ENCODE results near the gene KLB. TPM values are rescaled to one million over a fixed set of nuclear protein-coding genes. Genes with fewer than 3 reads are reported as not detected.
"Not testable (repeated sequence)": the region's sequence is repeated elsewhere in the genome, so short reads cannot be mapped to it uniquely, and the experiment has no call there.

Gene KLB
- total RNA-seq: under 1 TPM in 1 of 2 donors, not detected in 1; 0.09 TPM
- not detected for polyA plus RNA-seq (2013, experiment 1 of 2)
- not detected for polyA plus RNA-seq (2013, experiment 2 of 2)
- long read RNA-seq, experiment 1: 0 reads
- long read RNA-seq, experiment 2: 0 reads
- long read RNA-seq, experiment 3, partial matches to known transcripts: 3 of 3 reads
- long read RNA-seq, experiment 3, other reads (novel, unspliced or antisense): 0 of 3 reads
- long read RNA-seq, experiment 4, partial matches to known transcripts: 2 of 2 reads
- long read RNA-seq, experiment 4, other reads (novel, unspliced or antisense): 0 of 2 reads

DNA sequence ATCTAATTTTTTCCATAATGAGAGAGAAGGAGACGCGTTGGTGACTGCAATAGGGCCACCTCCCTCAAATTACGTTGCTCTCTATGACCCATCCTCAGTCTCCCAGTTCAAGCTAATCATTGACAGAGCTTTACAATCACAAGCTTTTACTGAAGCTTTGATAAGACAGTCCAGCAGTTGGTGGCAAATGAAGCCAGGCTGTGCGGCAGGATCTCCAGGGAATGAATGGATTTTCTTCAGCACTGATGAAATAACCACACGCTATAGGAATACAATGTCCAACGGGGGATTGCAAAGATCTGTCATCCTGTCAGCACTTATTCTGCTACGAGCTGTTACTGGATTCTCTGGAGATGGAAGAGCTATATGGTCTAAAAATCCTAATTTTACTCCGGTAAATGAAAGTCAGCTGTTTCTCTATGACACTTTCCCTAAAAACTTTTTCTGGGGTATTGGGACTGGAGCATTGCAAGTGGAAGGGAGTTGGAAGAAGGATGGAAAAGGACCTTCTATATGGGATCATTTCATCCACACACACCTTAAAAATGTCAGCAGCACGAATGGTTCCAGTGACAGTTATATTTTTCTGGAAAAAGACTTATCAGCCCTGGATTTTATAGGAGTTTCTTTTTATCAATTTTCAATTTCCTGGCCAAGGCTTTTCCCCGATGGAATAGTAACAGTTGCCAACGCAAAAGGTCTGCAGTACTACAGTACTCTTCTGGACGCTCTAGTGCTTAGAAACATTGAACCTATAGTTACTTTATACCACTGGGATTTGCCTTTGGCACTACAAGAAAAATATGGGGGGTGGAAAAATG is at the start of gene KLB:
TSS of gene KLB (plus strand) at position 168 of the 821 bp plus-strand sequence. CDS start at position 188, 20 bp downstream.
- no peak within 1 kb of the TSS for H3K4me3 ChIP-seq (ENCODE audit: low read length)
- H3K9me3 ChIP-seq (ENCODE audit: control insufficient read depth, low read length): no peaks in the 10 kb centered on the region
- TF ChIP-seq, protein P1, sequence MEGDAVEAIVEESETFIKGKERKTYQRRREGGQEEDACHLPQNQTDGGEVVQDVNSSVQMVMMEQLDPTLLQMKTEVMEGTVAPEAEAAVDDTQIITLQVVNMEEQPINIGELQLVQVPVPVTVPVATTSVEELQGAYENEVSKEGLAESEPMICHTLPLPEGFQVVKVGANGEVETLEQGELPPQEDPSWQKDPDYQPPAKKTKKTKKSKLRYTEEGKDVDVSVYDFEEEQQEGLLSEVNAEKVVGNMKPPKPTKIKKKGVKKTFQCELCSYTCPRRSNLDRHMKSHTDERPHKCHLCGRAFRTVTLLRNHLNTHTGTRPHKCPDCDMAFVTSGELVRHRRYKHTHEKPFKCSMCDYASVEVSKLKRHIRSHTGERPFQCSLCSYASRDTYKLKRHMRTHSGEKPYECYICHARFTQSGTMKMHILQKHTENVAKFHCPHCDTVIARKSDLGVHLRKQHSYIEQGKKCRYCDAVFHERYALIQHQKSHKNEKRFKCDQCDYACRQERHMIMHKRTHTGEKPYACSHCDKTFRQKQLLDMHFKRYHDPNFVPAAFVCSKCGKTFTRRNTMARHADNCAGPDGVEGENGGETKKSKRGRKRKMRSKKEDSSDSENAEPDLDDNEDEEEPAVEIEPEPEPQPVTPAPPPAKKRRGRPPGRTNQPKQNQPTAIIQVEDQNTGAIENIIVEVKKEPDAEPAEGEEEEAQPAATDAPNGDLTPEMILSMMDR (conservative IDR thresholded peaks at IDR 0.05): no peak

DNA sequence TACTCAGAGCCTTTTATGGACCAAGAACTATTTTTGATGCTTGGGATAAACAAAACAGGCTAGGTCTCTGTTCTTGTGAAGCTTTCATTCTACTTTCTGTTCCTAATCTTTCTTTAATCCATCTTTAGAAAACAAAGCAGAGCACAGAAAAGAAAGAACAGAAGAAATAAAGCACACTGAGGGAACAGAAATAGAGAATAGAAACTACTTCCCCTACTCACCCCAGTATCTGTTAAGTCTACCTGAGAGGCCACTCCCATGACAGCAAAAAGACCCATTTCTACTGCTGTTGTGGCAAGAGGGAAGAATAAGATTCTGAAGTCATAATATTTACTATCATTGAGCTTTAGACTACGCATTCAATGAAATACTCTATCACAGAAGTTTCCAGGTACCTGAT is 49.7 kb upstream of the KLB start:
- no peak overlapping the region for H3K9ac ChIP-seq (ENCODE audit: extremely low read depth, low read length, poor library complexity, severe bottlenecking)
- Mint-ChIP-seq H3K27me3 (ENCODE audit: insufficient read depth) (no peaks in the 10 kb centered on the region), H3K27ac (no peak overlapping the region), H3K4me1 (no peaks in the 10 kb centered on the region), H3K36me3 (ENCODE audit: low read depth) (peaks cover 12% of the 10 kb centered on the region), H3K9me3 (no peaks in the 10 kb centered on the region), H3K4me3 (no peak overlapping the region)
- WGBS, 2 experiments (ENCODE audit: insufficient coverage in 1 of 2, insufficient read length in 1 of 2): 100% methylated on average over 1 of the region's 1 CpG; no CpG with 5 or more reads in 1 of the 2 experiments
- H3K27ac ChIP-seq (ENCODE audit: low read depth, low read length): no peak overlapping the region
- no peak for DNase-seq
- no peaks in the 10 kb centered on the region for H3K9me3 ChIP-seq (ENCODE audit: control insufficient read depth, low read length)
- H3K4me1 ChIP-seq (ENCODE audit: control insufficient read depth, insufficient read depth, low read length): no peaks in the 10 kb centered on the region
- H3K4me3 ChIP-seq (ENCODE audit: low read length): no peak overlapping the region
- no peaks in the 10 kb centered on the region for H3K27me3 ChIP-seq (ENCODE audit: control insufficient read depth, insufficient read depth, low read length, poor library complexity, severe bottlenecking)
- TF ChIP-seq, protein P1 (conservative IDR thresholded peaks at IDR 0.05): no peak
- peaks cover 5% of the 10 kb centered on the region for H3K36me3 ChIP-seq (ENCODE audit: control insufficient read depth, insufficient read depth, low read length)

More for the DNA sequence above, at the start of gene KLB:
- 82 to 87% methylated on average over 10 to 12 of the region's 12 CpGs for WGBS, 2 experiments (ENCODE audit: insufficient coverage in 1 of 2, insufficient read length in 1 of 2)
- H3K4me1 ChIP-seq (ENCODE audit: control insufficient read depth, insufficient read depth, low read length): no peaks in the 10 kb centered on the region
- H3K4me1 Mint-ChIP-seq: peaks cover 6% of the 10 kb centered on the region
- DNase-seq: no peak
- H3K36me3 Mint-ChIP-seq (ENCODE audit: low read depth): no peaks in the 10 kb centered on the region
- no peaks in the 10 kb centered on the region for H3K36me3 ChIP-seq (ENCODE audit: control insufficient read depth, insufficient read depth, low read length)
- no peak within 1 kb of the TSS for H3K27ac Mint-ChIP-seq
- no peak within 1 kb of the TSS for H3K27ac ChIP-seq (ENCODE audit: low read depth, low read length)
- no peaks in the 10 kb centered on the region for H3K27me3 ChIP-seq (ENCODE audit: control insufficient read depth, insufficient read depth, low read length, poor library complexity, severe bottlenecking)
- no peaks in the 10 kb centered on the region for H3K27me3 Mint-ChIP-seq (ENCODE audit: insufficient read depth)
- H3K4me3 Mint-ChIP-seq: no peak within 1 kb of the TSS
- no peak within 1 kb of the TSS for H3K9ac ChIP-seq (ENCODE audit: extremely low read depth, low read length, poor library complexity, severe bottlenecking)
- H3K9me3 Mint-ChIP-seq: no peaks in the 10 kb centered on the region

DNA sequence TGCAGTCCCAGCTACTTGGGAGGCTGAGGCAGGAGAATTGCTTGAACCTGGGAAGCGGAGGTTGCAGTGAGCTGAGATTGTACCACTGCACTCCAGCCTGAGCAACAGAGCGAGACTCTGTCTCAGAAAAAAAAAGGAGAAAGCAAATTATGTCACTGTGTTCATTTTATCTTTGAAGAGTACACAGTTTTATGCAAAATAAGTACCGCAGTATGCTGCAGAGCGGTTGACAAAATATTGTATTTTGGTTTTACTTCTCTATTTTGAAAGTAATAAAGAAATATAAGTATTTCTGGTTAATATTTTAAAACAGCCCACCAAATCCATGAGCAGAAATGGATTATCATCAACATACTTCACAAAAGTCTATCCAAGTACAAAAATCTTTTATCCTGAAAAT is 46.1 kb upstream of the KLB start:
- not testable (repeated sequence) for H3K9me3 Mint-ChIP-seq; H3K27ac ChIP-seq (ENCODE audit: low read depth, low read length); H3K36me3 ChIP-seq (ENCODE audit: control insufficient read depth, insufficient read depth, low read length); DNase-seq; H3K27me3 ChIP-seq (ENCODE audit: control insufficient read depth, insufficient read depth, low read length, poor library complexity, severe bottlenecking); H3K27me3 Mint-ChIP-seq (ENCODE audit: insufficient read depth); H3K27ac Mint-ChIP-seq; H3K9me3 ChIP-seq (ENCODE audit: control insufficient read depth, low read length); H3K4me3 Mint-ChIP-seq; H3K4me3 ChIP-seq (ENCODE audit: low read length); H3K4me1 ChIP-seq (ENCODE audit: control insufficient read depth, insufficient read depth, low read length); H3K9ac ChIP-seq (ENCODE audit: extremely low read depth, low read length, poor library complexity, severe bottlenecking)
- WGBS, 2 experiments (ENCODE audit: insufficient coverage in 1 of 2, insufficient read length in 1 of 2): 91 to 96% methylated on average over 2 to 4 of the region's 4 CpGs
- peaks cover 11% of the 10 kb centered on the region for H3K36me3 Mint-ChIP-seq (ENCODE audit: low read depth)
- H3K4me1 Mint-ChIP-seq: peaks cover 11% of the 10 kb centered on the region
